Measurements from ENCODE around the gene L3MBTL4. TPM values are rescaled to one million over a fixed set of nuclear protein-coding genes. Genes with fewer than 3 reads are reported as not detected.

L3MBTL4 gene
- total RNA-seq, 1 experiment from 2014 or later = 0.87 TPM

DNA sequence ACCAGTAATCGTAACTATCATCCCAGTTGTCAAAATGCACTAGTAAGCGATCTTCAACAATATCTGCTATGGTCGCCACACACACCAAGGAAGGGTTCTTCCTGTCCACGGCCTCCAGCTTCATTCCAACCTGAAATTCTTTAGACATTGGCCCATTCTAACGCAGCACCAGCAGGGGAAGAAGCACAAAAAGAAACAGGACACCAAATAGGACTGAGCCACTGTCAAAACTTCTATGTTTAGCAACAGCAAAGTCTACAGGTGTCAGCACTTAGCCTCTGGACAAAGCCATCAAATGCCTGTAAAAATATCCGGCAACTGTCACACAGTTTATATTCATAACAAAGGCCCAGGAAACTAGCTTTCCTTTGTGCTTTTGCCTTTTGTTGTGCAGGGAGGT lies 175.0 kb downstream of the L3MBTL4 start:
- in situ Hi-C loops (cut with HindIII; ENCODE audit: low pct_unique_long_range_greater_than_20kb, low sequenced_read_pairs) (no loop called here), intact Hi-C loops (cut with micrococcal nuclease; ENCODE audit: unreplicated experiment) (no loop called here)
- Histone ChIP-seq H3K27ac (ENCODE audit: low read length) (no peak overlapping the region), H3K36me3 (ENCODE audit: control insufficient read depth, insufficient read depth, low read length) (no peaks in the 10 kb centered on the region), H3K4me1 (ENCODE audit: control insufficient read depth, insufficient read depth, low read length) (no peaks in the 10 kb centered on the region), H3K27me3 (ENCODE audit: control insufficient read depth, insufficient read depth, low read length) (no peaks in the 10 kb centered on the region), H3K4me3 (ENCODE audit: low read depth in 2 of 2, low read length in 2 of 2) (no peak overlapping the region), H3K9me3 (ENCODE audit: control insufficient read depth, insufficient read depth, low read depth, low read length) (no peaks in the 10 kb centered on the region)
- ChIA-PET CTCF (interaction anchor here (0.7 kb wide), 1 partner anchor 20 kb away, joined by 4 read pairs; no protein-coding TSS in a partner anchor), POLR2A (no interaction called here)
- TF ChIP-seq POLR2AphosphoS5 (IDR thresholded peaks at IDR 0.05; ENCODE audit: low read depth, low read length) (no peak), SIN3A (IDR thresholded peaks at IDR 0.05; ENCODE audit: borderline replicate concordance, insufficient read depth, low read depth, low read length) (no peak), TCF7L2 (IDR thresholded peaks at IDR 0.05; ENCODE audit: low read depth, low read length) (no peak)
- TF ChIP-seq, protein P1, sequence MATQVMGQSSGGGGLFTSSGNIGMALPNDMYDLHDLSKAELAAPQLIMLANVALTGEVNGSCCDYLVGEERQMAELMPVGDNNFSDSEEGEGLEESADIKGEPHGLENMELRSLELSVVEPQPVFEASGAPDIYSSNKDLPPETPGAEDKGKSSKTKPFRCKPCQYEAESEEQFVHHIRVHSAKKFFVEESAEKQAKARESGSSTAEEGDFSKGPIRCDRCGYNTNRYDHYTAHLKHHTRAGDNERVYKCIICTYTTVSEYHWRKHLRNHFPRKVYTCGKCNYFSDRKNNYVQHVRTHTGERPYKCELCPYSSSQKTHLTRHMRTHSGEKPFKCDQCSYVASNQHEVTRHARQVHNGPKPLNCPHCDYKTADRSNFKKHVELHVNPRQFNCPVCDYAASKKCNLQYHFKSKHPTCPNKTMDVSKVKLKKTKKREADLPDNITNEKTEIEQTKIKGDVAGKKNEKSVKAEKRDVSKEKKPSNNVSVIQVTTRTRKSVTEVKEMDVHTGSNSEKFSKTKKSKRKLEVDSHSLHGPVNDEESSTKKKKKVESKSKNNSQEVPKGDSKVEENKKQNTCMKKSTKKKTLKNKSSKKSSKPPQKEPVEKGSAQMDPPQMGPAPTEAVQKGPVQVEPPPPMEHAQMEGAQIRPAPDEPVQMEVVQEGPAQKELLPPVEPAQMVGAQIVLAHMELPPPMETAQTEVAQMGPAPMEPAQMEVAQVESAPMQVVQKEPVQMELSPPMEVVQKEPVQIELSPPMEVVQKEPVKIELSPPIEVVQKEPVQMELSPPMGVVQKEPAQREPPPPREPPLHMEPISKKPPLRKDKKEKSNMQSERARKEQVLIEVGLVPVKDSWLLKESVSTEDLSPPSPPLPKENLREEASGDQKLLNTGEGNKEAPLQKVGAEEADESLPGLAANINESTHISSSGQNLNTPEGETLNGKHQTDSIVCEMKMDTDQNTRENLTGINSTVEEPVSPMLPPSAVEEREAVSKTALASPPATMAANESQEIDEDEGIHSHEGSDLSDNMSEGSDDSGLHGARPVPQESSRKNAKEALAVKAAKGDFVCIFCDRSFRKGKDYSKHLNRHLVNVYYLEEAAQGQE (IDR thresholded peaks at IDR 0.05; ENCODE audit: insufficient read depth in 1 of 2, low read depth in 2 of 2, low read length in 1 of 2) = no peak
- TF ChIP-seq, protein P2, sequence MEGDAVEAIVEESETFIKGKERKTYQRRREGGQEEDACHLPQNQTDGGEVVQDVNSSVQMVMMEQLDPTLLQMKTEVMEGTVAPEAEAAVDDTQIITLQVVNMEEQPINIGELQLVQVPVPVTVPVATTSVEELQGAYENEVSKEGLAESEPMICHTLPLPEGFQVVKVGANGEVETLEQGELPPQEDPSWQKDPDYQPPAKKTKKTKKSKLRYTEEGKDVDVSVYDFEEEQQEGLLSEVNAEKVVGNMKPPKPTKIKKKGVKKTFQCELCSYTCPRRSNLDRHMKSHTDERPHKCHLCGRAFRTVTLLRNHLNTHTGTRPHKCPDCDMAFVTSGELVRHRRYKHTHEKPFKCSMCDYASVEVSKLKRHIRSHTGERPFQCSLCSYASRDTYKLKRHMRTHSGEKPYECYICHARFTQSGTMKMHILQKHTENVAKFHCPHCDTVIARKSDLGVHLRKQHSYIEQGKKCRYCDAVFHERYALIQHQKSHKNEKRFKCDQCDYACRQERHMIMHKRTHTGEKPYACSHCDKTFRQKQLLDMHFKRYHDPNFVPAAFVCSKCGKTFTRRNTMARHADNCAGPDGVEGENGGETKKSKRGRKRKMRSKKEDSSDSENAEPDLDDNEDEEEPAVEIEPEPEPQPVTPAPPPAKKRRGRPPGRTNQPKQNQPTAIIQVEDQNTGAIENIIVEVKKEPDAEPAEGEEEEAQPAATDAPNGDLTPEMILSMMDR (IDR thresholded peaks at IDR 0.05) = no peak
- DNase-seq (ENCODE audit: low read depth, low spot score) = no peak
- no peak for ATAC-seq
- no TSS peak for BruUV-seq (replicated peaks)

DNA sequence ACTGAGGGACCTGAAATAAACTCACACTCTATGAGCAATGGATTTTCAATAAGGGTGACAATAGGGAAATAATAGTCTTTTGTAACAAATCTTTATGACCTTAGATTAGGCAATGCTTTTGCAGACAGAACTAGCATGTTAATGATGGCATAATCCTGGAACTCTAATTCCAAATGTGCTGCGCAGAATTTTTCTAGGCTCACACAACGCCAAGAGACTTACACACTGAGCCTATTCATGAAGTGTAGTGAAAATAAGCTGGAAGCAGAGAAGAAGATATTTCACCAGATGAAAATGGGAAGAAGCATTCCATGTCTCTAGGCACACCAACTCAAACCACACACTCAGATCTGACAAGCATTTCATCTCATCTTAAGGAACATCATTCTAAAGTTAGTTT lies 178.5 kb downstream of the L3MBTL4 start:
- DNase-seq (ENCODE audit: low read depth, low spot score) = no peak
- in situ Hi-C loops (cut with HindIII; ENCODE audit: low pct_unique_long_range_greater_than_20kb, low sequenced_read_pairs) = no loop called here
- Histone ChIP-seq H3K36me3 (ENCODE audit: control insufficient read depth, insufficient read depth, low read length) (no peaks in the 10 kb centered on the region), H3K4me3 (ENCODE audit: low read depth in 2 of 2, low read length in 2 of 2) (no peak overlapping the region), H3K9me3 (ENCODE audit: control insufficient read depth, insufficient read depth, low read depth, low read length) (no peaks in the 10 kb centered on the region), H3K4me1 (ENCODE audit: control insufficient read depth, insufficient read depth, low read length) (no peaks in the 10 kb centered on the region), H3K27ac (ENCODE audit: low read length) (no peak overlapping the region), H3K27me3 (ENCODE audit: control insufficient read depth, insufficient read depth, low read length) (no peaks in the 10 kb centered on the region)
- intact Hi-C loops (cut with micrococcal nuclease; ENCODE audit: unreplicated experiment) = no loop called here
- CTCF ChIA-PET = no interaction called here
- TF ChIP-seq, protein P1 (IDR thresholded peaks at IDR 0.05; ENCODE audit: insufficient read depth in 1 of 2, low read depth in 2 of 2, low read length in 1 of 2) = no peak
- TF ChIP-seq, protein P2 (IDR thresholded peaks at IDR 0.05) = no peak
- TF ChIP-seq POLR2AphosphoS5 (IDR thresholded peaks at IDR 0.05; ENCODE audit: low read depth, low read length) (no peak), TCF7L2 (IDR thresholded peaks at IDR 0.05; ENCODE audit: low read depth, low read length) (no peak), SIN3A (IDR thresholded peaks at IDR 0.05; ENCODE audit: borderline replicate concordance, insufficient read depth, low read depth, low read length) (no peak)
- BruUV-seq (replicated peaks) = no TSS peak
- no peak for ATAC-seq
- POLR2A ChIA-PET = no interaction called here

Measured in Panc1 (cell line).